Ishikawa (cell line): ENCODE results near the gene HES1.

Experiments
- CEBPB ChIP-seq: IDR thresholded peaks from 2 replicates; pipeline ENCODE4 v1.6.1; 2012
- CREB1 ChIP-seq: IDR thresholded peaks from 2 replicates; pipeline ENCODE4 v1.6.1; 2012; ENCODE audit warnings: low read depth
- EGR1 ChIP-seq: IDR thresholded peaks from 2 replicates; pipeline ENCODE4 v1.6.1; 2012
- EP300 ChIP-seq: IDR thresholded peaks from 2 replicates; pipeline ENCODE4 v1.6.1; 2012; ENCODE audit warnings: borderline replicate concordance
- FOXM1 ChIP-seq: IDR thresholded peaks from 2 replicates; pipeline ENCODE4 v1.6.1; 2012; ENCODE audit warnings: low read depth, borderline replicate concordance
- MAX ChIP-seq: IDR thresholded peaks from 2 replicates; pipeline ENCODE4 v1.6.1; 2012
- NFIC ChIP-seq: IDR thresholded peaks from 2 replicates; pipeline ENCODE4 v1.6.1; 2012
- RAD21 ChIP-seq: IDR thresholded peaks from 2 replicates; pipeline ENCODE4 v1.6.1; 2012; ENCODE audit warnings: low read depth
- TAF1 ChIP-seq: IDR thresholded peaks from 2 replicates; pipeline ENCODE4 v1.6.1; 2012; ENCODE audit warnings: low read depth, mild to moderate bottlenecking
- TCF12 ChIP-seq: IDR thresholded peaks from 2 replicates; pipeline ENCODE4 v1.6.1; 2012; ENCODE audit warnings: low read depth
- USF1 ChIP-seq: IDR thresholded peaks from 2 replicates; pipeline ENCODE4 v1.6.1; 2012
- YY1 ChIP-seq: IDR thresholded peaks from 2 replicates; pipeline ENCODE4 v1.6.1; 2012; ENCODE audit warnings: low read depth

GRCh38 chr3:194184265-194184751 lies 48.4 kb downstream of the HES1 start:
- no peak for TF ChIP-seq CEBPB
- no peak for TF ChIP-seq RAD21
- no peak for TF ChIP-seq FOXM1
- 0 out of 2 replicates have a peak, but pooled peaks have one; percentile 14 for TF ChIP-seq EP300
- TF ChIP-seq TAF1, result no peak
- no peak for TF ChIP-seq YY1
- TF ChIP-seq TCF12, result peak; percentile 82
- no peak for TF ChIP-seq CREB1
- peak; percentile 94 for TF ChIP-seq NFIC
- no peak for TF ChIP-seq USF1
- no peak for TF ChIP-seq MAX
- TF ChIP-seq EGR1, result no peak
